ENCODE results near the gene EVX1.

- TF ChIP-seq EZH2 (IDR thresholded peaks at IDR 0.05; ENCODE audit: insufficient read depth, poor library complexity, severe bottlenecking) (no peak), EZH2phosphoT487 (IDR thresholded peaks at IDR 0.05; ENCODE audit: insufficient read depth, low read depth) (no peak)
These were observed 43.5 kb upstream of the EVX1 start for GRCh38 chr7:27198871-27199801.

Data from GM23248 (cell line).